Right lobe of liver (tissue), 6 donors: ENCODE data around the gene TTC8. TPM values are rescaled to one million over a fixed set of nuclear protein-coding genes. Genes with fewer than 3 reads are reported as not detected.
A peak's percentile ranks its signal among the peaks of the same experiment; 100 is the strongest.

Experiments used
- ATAC-seq, 4 donors: fragments of 200-7000 bp; cut with Tn5 transposase; one replicate each; pipeline ENCODE4 v1.9.1; 2020; ENCODE audit warnings: mild to moderate bottlenecking in 4 of 4, moderate library complexity in 4 of 4
- DNase-seq, 3 donors: peaks; one replicate each; pipeline ENCODE4 v3.0.0-alpha.2; 2020
- H3K27ac ChIP-seq, 3 donors: fragments of 200-600 bp; one replicate each; pipeline ENCODE4 v1.8.0; 2022
- H3K27me3 ChIP-seq, 2 donors: fragments of 200-600 bp; one replicate each; pipeline ENCODE4 v1.8.0; 2022
- H3K36me3 ChIP-seq, 4 donors: fragments of 200-600 bp; sonication (generic) in 1 of 4; one replicate each; pipeline versions ENCODE4 v1.5.1 to v1.8.0; 2017 to 2022; ENCODE audit warnings: control low read depth in 1 of 4
- H3K4me1 ChIP-seq, 4 donors: fragments of 200-600 bp; sonication (generic) in 1 of 4; one replicate each; pipeline versions ENCODE4 v1.5.1 to v1.8.0; 2017 to 2022; ENCODE audit warnings: control low read depth in 1 of 4
- H3K4me3 ChIP-seq, 3 donors: fragments of 200-600 bp; one replicate each; pipeline ENCODE4 v1.8.0; 2022
- H3K9me3 ChIP-seq, 4 donors: fragments of 200-600 bp; sonication (generic) in 1 of 4; one replicate each; pipeline versions ENCODE4 v1.5.1 to v1.8.0; 2017 to 2022; ENCODE audit warnings: control low read depth in 1 of 4
- POLR2A ChIP-seq: fragments of 450-650 bp; IDR thresholded peaks from one replicate; pipeline ENCODE4 v1.6.1; 2017; ENCODE audit warnings: antibody characterized with exemption, mild to moderate bottlenecking
- WGBS: methylation state at CpG from one replicate; pipeline ENCODE4 v1.1.6; 2018; ENCODE audit warnings: low coverage, low lambda C conversion rate; ENCODE audit not compliant: insufficient coverage; ENCODE audit errors: missing lambda C conversion rate; 5-methylcytosine and 5-hydroxymethylcytosine counted together
- intact Hi-C, 2 donors: fragments of 100-400 bp; cut with DNase I; formaldehyde crosslinking; loops; one replicate each; pipeline versions ENCODE4 v1.11.2 to v1.14.1; 2022
- total RNA-seq, 6 experiments: library from RNA; depleted of rRNA in 2 of 6; stranded (reverse); fragments of >200 nt in 2 of 6; fragmentation: NEBNext Ultra II Directional in 3 of 6; extraction: Animal tissue kit (Norgen Biotek cat#: 25700) in 3 of 6; gene quantifications; one replicate each; pipeline versions ENCODE4 v1.1.0 to v1.2.4, GENCODE V29; 2016 to 2023
- TF ChIP-seq, protein P1 (sequence below), 4 donors: fragments of 200-600 bp in 3 of 4; fragments of 450-650 bp in 1 of 4; IDR thresholded peaks; one replicate each; pipeline versions ENCODE4 v1.5.1 to v1.8.0; 2016 to 2022; ENCODE audit warnings: antibody characterized with exemption in 4 of 4, mild to moderate bottlenecking in 2 of 4
- donor health status: DM: no; HTN: yes; CAD: no.
- donor health status: DM: no; HTN: no; CAD: no.
- donor health status: DM: no; HTN: no; CAD: no.
- donor health status: DM: no; HTN: yes; CAD: no.
- donor health status: DM: no; HTN: yes; CAD: no.

The TTC8 gene
- total RNA-seq, 6 experiments from 2014 or later = 6.9 to 25.0 (median 11.1) TPM

DNA sequence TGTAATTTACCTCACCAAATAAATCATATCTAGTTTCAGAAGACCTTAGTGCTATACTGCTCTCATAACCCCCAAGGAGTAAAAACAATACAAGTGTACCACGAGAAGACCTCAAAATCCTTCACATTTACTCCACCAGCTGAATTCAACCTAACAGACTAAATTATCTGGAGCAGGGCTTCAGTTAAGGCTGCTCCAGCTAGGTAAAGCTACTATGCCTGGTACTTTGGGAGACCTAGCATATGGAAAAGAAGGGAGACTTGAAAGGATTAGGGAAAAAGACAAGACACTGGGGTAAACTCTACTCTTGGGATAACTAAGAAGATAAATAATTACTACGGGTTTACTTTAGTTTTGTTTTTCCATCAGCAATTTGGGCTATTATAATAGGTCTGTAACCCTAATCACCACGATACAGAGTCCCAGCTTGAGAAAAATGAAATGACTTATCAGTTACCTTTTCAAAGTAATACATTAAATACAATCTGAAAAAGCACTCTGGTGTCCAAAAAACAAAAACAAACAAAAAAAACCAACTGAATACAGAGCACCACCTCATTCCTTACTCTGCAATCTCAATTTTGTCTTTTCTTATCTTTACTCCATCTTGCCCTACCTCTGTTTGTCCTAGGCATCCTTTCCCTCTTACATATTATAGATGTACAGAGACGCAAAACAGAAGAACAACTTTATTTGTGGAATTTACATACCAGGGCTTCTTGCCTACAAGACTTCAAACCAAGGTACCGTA, 33.8 kb upstream of the TTC8 start:
- TF ChIP-seq, protein P1, sequence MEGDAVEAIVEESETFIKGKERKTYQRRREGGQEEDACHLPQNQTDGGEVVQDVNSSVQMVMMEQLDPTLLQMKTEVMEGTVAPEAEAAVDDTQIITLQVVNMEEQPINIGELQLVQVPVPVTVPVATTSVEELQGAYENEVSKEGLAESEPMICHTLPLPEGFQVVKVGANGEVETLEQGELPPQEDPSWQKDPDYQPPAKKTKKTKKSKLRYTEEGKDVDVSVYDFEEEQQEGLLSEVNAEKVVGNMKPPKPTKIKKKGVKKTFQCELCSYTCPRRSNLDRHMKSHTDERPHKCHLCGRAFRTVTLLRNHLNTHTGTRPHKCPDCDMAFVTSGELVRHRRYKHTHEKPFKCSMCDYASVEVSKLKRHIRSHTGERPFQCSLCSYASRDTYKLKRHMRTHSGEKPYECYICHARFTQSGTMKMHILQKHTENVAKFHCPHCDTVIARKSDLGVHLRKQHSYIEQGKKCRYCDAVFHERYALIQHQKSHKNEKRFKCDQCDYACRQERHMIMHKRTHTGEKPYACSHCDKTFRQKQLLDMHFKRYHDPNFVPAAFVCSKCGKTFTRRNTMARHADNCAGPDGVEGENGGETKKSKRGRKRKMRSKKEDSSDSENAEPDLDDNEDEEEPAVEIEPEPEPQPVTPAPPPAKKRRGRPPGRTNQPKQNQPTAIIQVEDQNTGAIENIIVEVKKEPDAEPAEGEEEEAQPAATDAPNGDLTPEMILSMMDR (IDR thresholded peaks at IDR 0.05) = no peak
- TF ChIP-seq POLR2A = no peak
- Histone ChIP-seq H3K27ac (no peak overlapping the region), H3K4me3 (no peak overlapping the region), H3K9me3 (no peaks in the 10 kb centered on the region), H3K4me1 (peaks cover 0 to 6% (median 0%) of the 10 kb centered on the region in 4 donors), H3K36me3 (no peaks in the 10 kb centered on the region), H3K27me3 (no peaks in the 10 kb centered on the region)
- ATAC-seq (no peak), DNase-seq (no peak)
- 86% methylated on average over 5 of the region's 5 CpGs for WGBS
- intact Hi-C loops = no loop called here

DNA sequence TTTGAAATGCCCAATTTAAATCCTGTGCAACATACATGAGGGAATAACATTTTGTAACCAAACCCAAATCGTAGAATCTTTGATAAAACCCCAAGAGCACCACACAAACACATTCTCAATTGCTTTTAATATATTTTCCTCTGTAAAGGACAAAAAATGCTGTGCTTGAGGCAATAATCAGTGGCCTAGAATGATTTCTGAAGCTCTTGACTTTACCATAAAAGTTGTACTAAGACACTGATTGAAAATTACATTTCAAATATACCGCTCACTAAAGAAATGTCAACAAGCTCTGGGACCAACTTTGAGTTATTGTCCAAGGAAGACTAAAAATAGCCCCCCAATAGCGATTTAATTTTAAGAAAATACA, 33.2 kb upstream of the TTC8 start:
- Histone ChIP-seq H3K27me3 (no peaks in the 10 kb centered on the region), H3K4me3 (no peak overlapping the region), H3K27ac (no peak overlapping the region), H3K36me3 (no peaks in the 10 kb centered on the region), H3K9me3 (no peaks in the 10 kb centered on the region), H3K4me1 (peaks cover 0 to 6% (median 0%) of the 10 kb centered on the region in 4 donors)
- no peak for TF ChIP-seq POLR2A
- TF ChIP-seq, protein P1 (IDR thresholded peaks at IDR 0.05) = no peak
- no peak for DNase-seq
- ATAC-seq = no peak
- intact Hi-C loops = no loop called here
- 57% methylated on average over 3 of the region's 3 CpGs for WGBS

DNA sequence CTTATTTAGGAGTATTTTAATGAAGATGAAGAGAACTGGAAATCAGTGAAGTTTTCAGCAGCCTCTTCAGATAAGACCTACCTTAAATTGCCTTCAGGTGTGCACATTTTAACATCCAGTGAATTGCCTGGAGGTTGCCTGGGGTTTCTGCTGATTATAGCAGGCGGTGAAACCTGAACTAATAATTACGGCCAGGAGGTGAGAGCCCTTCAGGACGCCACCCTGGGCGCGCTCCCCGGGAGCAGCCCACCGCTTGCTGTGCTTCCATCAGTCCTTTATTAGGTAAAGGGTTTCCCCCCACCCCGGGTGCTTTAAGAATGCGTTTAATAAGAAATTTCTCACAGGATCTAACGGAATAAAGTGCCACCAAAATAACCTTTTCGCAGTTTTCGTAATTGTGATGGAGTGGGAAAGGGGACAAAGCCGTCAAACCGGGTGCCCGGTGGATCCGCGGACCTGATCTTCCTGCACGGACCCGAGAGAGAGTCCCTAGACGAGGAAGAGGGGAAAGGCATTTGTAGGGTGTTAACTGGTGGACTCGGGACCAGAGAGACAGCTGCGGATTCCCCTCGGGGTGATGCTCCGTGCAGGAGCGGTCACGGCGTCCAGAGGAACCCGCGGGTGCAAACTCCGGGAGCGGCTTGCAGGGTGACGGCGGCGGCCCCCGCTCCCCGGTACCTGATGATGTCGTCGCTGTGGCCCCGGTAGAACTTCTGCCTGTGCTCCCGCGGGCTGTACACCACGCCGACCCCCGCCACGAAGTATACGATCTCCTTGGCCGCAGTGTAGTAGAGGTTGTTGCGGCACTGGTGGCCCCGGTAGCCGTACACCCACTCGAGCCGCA, 32.6 kb upstream of the TTC8 start:
- peak overlapping the region in 1 of 3 donors; percentile 9 for H3K27ac ChIP-seq
- intact Hi-C loops = no loop called here
- WGBS = 7% methylated on average over 16 of the region's 52 CpGs
- H3K9me3 ChIP-seq = no peaks in the 10 kb centered on the region
- peak; percentile 2 to 18 (median 11) for ATAC-seq
- no peaks in the 10 kb centered on the region for H3K36me3 ChIP-seq
- peak overlapping the region; percentile 65 to 69 (median 66) for H3K4me3 ChIP-seq
- peak; percentile 25 to 58 (median 45) for DNase-seq
- no peaks in the 10 kb centered on the region for H3K27me3 ChIP-seq
- H3K4me1 ChIP-seq = peaks cover 0 to 6% (median 0%) of the 10 kb centered on the region in 4 donors
- no peak for TF ChIP-seq POLR2A

DNA sequence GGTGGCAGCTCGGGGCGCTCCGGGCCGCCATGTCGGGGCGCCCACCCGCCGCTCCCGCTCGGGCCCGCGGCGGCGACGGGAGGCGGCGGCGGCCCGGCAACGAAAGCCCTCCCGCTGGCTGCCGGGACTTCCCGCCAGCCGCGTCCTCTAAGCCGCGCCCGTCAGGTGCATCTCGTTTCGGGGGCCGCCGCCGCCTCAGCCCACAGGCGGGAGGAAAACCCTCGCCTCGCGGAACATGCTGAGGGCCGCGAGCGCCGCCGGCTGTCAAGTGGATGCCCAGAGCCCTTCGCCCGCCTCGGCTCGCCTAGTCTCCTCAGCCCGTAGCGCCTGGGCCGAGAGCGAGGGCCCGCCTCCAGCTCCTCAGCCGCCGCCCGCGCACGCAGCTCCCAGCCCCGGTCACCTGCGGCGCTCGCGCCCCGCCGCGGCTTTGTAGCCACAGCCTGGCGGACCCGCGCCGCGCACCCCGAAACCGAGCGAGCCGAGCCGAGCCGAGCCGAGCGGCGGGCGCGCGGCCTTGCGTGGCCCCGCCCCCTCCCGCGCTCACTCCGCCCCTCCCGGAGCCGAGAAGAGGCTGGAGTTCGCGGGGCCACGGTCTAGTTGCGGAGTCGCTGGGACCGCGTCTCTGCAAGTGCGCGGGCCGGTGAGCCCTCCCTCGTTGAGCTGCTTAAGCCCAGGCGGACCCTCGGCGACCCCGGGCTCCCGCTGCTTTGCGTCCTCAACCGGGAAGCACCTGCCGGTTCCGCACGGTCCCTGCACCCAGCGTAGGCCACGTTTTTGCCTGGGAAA, 31.8 kb upstream of the TTC8 start, which contains the start of gene EML5:
TSS of gene EML5 (minus strand) at position 481 of the 786 bp plus-strand sequence. CDS start at position 31, 450 bp downstream.
- intact Hi-C loops = no loop called here
- no peaks in the 10 kb centered on the region for H3K9me3 ChIP-seq
- H3K27me3 ChIP-seq = no peaks in the 10 kb centered on the region
- H3K4me1 ChIP-seq = peaks cover 0 to 6% (median 0%) of the 10 kb centered on the region in 4 donors
- ATAC-seq (peak; percentile 95 to 99 (median 97)), DNase-seq (peak; percentile 89 to 91 (median 90))
- 0% methylated on average over 5 of the region's 111 CpGs for WGBS
- peak within 1 kb of the TSS; percentile 9 to 47 (median 39) for H3K27ac ChIP-seq
- TF ChIP-seq POLR2A = peak; percentile 51
- TF ChIP-seq, protein P1 (IDR thresholded peaks at IDR 0.05) = peak in 3 of 4 donors; percentile 32 to 54 (median 46)
- H3K36me3 ChIP-seq = no peaks in the 10 kb centered on the region
- H3K4me3 ChIP-seq = peak within 1 kb of the TSS; percentile 65 to 69 (median 66)
